Activated naive CD4-positive, alpha-beta T cell treated with Interleukin-2 at 50 U/mL for 16 hours (primary cell): ENCODE data around the gene FARS2.
"Not testable (repeated sequence)": the region's sequence is repeated elsewhere in the genome, so short reads cannot be mapped to it uniquely, and the experiment has no call there.

ENCODE experiments used
- DNase-seq: peaks from one replicate; pipeline ENCODE4 v3.0.0-alpha.2; 2020

The FARS2 gene

GRCh38 chr6:5550631-5551030 lies 289.3 kb downstream of the FARS2 start:
- DNase-seq = no peak

DNA sequence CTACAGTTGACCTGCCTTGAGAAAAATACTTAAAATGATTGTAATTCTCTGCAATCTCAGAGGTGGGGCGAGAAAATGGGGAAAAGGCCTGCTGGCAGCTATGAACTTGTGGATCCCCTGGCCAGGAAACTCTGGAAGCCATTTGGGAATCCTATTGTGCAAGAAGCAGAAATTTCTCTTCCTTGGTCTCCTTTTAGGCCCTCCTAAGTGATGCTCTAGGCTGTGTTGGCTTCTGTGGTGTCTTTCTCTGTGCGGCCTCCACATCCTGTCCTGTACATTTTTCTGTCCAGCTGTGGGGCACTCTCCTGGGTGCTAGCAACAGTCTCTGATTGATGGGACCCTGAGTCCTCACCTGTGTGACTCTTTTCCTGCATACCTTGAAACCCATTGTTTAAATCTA lies 290.9 kb downstream of the FARS2 start:
- no peak for DNase-seq

DNA sequence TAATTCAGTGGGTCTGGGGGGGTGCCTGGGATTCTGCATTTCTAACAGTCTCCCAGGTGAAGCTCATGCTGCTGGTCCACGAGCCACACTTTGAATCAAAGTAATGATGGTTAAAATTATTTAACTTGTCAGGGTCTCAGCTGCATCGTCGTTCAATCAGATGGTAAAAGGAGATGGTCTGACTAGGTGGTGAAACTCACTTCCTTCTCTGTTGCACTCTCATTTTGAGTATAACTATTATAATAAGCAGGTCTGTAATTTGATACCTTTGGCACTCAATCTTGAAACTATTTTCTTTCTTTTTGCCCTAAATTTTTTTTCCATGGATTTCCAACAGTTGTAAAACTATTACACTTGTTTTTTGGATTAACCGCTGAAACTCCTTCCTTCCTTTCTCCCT lies 292.5 kb downstream of the FARS2 start:
- no peak for DNase-seq

DNA sequence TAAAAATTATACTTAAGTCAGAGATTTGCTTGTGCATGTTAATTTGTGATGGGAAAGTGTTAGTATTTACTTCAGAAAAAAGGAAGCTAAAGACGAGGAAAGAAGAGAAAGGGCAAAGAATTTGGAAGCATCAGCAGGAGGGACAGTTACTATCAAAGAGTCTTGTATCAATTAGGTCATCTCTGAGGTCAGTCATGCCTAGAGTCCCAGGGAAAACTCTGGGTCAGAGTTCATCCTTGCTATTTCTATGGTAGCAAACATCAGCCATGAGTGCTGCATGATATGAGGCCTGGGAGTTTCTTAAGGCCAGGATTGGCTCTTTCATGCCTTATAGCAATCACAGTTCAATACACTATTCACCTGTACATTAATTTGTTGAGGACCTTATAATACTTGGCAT lies 292.9 kb downstream of the FARS2 start:
- no peak for DNase-seq

DNA sequence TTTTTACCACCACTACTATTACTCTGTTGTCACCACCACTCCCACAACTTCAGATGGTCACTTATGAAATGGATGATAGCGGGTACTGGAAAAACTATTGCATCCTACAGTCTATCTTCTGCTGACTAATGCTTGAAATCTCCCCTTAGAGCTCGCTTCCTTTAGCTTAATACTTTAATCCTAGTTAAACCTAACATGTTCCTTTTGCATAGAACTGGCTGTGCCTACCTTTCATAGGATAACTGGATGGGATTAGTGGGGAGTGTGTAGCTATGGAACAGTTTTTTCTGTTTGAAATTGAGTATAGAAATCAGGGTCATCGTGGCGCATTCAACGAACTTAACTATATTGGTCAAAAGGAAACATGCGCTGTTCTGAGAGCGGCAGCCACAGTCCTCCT lies 294.7 kb downstream of the FARS2 start:
- DNase-seq = no peak

GRCh38 chr6:5557506-5557905 lies 296.2 kb downstream of the FARS2 start:
- DNase-seq = no peak

- DNase-seq = no peak
Measured at GRCh38 chr6:5559651-5560050, 298.3 kb downstream of the FARS2 start.

GRCh38 chr6:5562277-5562676 lies 301.0 kb downstream of the FARS2 start:
- DNase-seq = no peak

DNA sequence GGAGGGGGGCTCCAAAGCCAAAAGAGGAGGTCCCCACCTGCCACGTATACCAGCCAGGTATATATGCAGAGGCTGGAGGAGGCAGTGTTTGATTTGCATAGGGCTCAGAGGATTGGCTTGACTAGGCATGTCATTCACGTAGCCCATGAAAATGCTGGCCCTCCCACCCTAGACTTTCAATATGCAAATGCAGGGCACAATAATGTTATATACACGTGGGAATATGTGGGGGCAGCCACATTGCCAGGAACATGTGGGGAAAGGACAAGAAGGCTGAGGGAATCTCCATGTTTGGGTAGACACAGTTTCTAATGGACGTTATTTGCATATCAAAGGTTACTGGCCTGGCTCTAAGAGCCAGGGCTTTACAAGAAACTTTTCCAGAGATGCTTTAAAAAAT lies 301.8 kb downstream of the FARS2 start:
- DNase-seq = no peak

DNA sequence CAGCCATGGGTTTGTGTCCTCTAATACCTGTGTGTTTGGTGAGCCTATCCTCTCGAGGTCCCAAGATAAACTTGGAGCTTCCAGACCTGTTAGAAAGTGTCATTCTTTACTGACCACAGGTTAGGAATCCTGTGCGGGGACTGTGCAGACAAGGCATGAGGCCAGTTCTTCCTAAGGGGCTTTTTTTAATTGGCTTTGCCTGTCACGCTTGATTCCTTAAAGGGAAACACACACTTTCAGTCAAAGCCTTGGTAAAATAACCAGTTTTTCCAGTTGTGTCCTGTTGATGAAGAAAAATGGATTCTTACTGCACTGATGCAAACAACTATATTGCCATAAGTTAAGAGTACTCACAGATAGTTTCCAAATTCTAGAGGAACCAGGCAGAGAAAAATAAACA lies 303.4 kb downstream of the FARS2 start:
- not testable (repeated sequence) for DNase-seq

GRCh38 chr6:5565971-5566370 lies 304.7 kb downstream of the FARS2 start:
- DNase-seq = no peak

- no peak for DNase-seq
Measured at GRCh38 chr6:5566718-5567117, 305.4 kb downstream of the FARS2 start.

DNA sequence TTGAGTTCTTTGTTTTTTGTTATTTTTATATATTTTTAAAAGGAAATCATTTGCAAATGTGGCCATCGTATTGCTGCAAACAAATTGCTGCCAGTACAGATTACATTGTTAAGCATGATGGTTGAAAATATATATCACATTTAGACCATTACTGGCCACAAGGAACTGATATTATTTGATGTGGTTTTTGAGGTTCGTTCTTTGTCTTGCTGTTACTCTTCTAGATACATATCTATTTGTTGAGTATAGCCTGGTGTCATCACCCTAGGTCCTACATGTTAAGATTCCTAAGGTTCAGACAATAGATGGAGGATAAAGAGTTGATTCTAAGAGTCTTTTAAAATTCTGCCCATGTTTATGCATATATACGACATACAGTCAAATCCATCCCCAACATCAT lies 306.0 kb downstream of the FARS2 start:
- DNase-seq = no peak

GRCh38 chr6:5567890-5568289 lies 306.6 kb downstream of the FARS2 start:
- no peak for DNase-seq

- no peak for DNase-seq
Measured at GRCh38 chr6:5569491-5569890, 308.2 kb downstream of the FARS2 start.

- DNase-seq = no peak
Measured at GRCh38 chr6:5570641-5571040, 309.3 kb downstream of the FARS2 start.

DNA sequence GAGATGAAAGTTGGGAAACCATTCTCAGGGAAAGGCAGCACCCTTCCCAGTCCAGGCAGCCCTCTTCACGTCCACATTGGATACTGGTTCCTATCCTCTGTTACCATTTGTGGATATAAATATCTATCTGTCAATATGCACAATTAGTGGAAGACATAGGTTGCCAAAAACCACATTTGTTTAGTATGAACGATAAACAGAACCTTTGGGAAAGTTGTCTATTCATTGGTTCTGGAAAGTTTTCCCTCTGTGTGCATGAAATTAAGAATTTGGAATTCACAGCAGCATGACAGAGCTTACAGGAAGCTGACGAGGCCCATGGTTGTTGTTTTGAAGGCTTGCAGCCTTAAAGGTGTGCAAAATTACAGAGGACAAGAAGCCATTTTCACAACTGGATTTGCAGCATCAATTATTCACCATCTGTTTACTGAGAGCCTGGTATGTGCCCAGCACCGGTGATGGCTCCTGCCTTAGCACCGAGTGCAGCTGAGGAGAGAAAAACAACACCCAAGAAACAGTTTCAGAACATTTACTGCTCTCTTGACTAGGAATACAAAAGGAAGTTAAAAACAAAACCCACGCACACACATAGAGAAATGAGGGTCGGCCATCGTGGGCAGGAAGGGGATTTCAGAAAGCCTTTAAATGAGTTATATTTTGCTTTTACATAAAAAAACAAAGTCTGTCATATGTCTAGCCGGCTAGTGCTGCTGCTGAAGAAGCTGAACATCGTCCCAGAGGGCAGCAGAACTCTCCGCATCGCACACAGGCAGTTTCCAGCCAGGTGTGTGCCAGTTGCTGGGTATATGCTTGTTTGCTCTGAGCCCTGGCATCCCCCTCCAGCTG lies 319.6 kb downstream of the FARS2 start:
- no peak for DNase-seq

DNA sequence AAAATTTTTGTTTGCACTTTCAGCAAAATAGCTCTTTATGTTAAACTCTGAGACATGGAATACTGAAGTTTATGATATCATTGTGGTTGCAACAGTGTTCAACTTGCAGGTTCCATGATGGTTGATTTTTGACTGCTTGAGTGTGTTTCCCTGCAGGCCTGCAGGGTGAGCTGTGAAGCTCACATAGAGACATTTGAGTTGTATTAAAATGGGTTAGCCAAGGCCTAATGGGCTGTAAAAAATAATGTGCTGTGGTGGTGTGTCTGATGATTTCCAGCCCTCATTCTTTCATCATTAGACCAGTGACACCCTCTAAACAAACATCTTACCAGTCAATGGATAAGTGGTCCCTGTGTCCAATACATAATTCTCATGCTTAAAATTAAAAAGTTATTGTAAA lies 321.4 kb downstream of the FARS2 start:
- DNase-seq = no peak

DNA sequence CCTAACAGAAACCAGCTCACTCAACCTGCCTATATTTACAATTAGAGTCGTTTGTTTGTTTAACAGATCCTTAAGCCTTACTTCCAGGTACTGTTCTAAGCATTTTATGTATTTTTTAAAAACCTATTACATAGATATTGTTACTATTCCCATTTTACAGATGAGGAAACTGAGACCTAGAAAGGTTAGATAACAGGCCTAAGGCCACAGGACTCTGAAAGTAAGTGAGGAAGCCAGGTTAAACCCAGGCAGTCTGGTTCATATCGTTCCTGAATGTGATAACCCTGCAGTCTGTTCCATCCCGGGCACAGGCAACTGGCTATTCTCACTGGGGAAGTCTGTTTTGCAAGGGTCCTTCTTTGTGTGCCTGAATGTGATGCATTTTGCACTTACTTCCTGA lies 322.2 kb downstream of the FARS2 start:
- DNase-seq = no peak

DNA sequence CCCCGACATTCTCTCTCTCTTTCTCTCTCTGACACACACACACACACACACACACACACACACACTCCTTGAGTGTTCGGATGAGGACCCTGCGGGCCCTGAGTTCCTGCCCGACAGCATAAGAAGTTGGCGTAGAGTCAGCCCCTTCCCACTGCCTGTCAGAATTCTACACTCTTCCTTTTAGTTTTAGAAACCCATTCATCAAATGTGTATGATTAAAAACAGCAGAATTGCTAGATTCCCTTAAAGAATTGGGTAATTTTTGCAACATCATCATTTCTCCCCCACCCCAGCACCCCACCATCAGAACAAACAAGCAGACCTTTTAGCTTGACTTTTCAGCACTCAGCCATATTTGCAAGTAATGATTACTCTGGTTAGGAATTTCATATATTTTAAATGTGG lies 322.8 kb downstream of the FARS2 start:
- DNase-seq = no peak

DNA sequence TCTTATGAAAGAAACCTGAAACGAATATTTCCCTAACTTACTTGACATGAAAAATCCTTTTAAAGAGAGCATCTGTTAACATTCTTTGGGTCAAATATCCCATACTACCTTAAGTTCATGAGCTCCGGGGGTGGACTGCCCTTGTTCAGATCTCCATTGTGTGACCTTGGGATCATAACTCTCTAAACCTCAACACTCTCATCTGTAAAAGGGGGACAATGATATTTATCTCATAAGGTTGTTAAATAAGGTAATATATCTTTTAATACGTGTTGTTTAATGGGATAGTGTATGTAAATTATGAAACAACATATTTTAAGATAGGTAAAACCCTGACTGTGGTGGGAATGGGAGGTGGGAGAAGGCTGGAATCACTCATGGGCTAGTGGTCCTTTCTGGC lies 326.3 kb downstream of the FARS2 start:
- DNase-seq = no peak

DNA sequence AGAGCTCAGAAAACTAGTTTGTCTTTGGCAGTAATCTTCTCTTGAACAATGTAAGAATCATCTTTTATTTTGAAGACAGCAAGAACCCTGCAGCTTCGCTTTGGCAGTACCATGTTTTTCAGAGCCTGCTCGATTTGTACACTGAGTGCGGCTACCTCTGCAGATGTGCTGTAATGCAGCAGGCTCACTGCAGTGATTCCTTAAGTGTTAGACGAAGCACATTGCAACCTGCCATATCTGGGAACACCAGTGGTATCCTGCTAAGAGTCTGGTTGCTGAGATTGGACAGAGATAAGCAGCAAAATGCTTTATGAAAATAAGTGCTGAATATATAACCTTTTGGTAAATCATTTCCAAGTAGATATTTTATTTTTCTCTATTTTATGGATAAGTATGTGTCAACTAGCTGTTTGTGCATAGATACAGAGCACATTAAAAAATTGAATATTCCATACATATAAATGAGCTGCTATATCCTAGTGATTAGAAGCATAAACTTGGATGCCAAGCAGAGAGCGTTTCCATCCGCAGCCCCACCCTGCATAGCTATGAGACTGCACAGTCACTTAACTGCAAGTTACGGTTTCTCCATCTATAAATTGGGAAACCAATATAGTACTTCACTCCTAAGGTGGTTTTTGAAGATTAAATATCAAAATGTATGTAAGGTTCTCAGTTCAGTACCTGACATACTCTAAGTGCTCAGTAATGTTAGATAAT lies 328.3 kb downstream of the FARS2 start:
- DNase-seq = no peak

GRCh38 chr6:5590187-5590586 lies 328.9 kb downstream of the FARS2 start:
- DNase-seq = no peak

- DNase-seq = no peak
Measured at GRCh38 chr6:5592886-5593519, 331.7 kb downstream of the FARS2 start.
